Measurements from ENCODE around the gene ALKBH2. TPM values are rescaled to one million over a fixed set of nuclear protein-coding genes. Genes with fewer than 3 reads are reported as not detected.

The ALKBH2 gene
- total RNA-seq, 6 donors from 2014 or later: 1.9 to 16.4 (median 12.4) TPM

DNA sequence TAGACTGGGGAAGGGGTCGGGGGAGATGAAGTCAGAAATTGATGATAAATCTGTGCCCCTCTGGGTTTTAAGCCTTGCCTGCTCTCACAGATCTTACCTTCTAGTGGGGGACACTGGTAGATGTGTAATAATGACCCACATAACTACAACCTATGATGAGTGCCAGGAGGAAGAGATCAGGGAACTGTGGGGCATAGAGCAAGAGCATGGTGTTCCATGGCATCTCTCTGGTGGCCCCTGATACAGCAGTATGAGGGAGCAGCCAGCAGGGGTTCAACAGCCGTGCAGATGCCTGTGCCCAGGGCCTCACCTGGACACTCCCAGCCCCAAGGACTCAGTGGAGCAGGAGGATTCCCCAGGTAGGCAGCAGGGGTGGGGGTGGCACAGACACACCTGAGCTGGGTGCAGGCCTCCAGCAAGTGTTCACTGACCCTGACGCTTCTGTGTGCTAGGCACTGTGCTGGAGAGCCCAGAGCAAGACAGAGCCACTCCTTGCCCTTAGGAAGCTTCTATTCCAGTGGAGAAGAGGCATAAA lies 28.1 kb upstream of the ALKBH2 start:
- Histone ChIP-seq H3K9me3 (no peaks in the 10 kb centered on the region), H3K36me3 (no peaks in the 10 kb centered on the region), H3K27me3 (no peaks in the 10 kb centered on the region), H3K4me3 (no peak overlapping the region), H3K4me1 (peaks cover 3 to 16% (median 11%) of the 10 kb centered on the region in 4 donors), H3K27ac (no peak overlapping the region)
- DNase-seq (no peak), ATAC-seq (ENCODE audit: low FRiP score in 2 of 2) (peak in 1 of 2 donors; percentile 30)
- 97 to 100% methylated on average over 1 to 3 of the region's 3 CpGs for WGBS, 2 donors
- TF ChIP-seq POLR2A (IDR thresholded peaks at IDR 0.05): no peak
- no peak for TF ChIP-seq EP300 (IDR thresholded peaks at IDR 0.05)
- no peak for TF ChIP-seq POLR2AphosphoS5 (IDR thresholded peaks at IDR 0.05)
- TF ChIP-seq CTCF (IDR thresholded peaks at IDR 0.05): no peak

- ATAC-seq (ENCODE audit: low FRiP score in 2 of 2) (no peak), DNase-seq (peak in 1 of 2 donors; percentile 53)
- Histone ChIP-seq H3K36me3 (no peaks in the 10 kb centered on the region), H3K4me3 (no peak overlapping the region), H3K27me3 (no peaks in the 10 kb centered on the region), H3K27ac (no peak overlapping the region), H3K4me1 (peaks cover 10 to 23% (median 18%) of the 10 kb centered on the region in 4 donors), H3K9me3 (no peaks in the 10 kb centered on the region)
- WGBS, 2 donors: 69 to 88% methylated on average over 4 of the region's 4 CpGs
- TF ChIP-seq EP300 (IDR thresholded peaks at IDR 0.05): no peak
- TF ChIP-seq POLR2A (IDR thresholded peaks at IDR 0.05): no peak
- no peak for TF ChIP-seq POLR2AphosphoS5 (IDR thresholded peaks at IDR 0.05)
- no peak for TF ChIP-seq CTCF (IDR thresholded peaks at IDR 0.05)
Measured at GRCh38 chr12:109120557-109120956, 27.3 kb upstream of the ALKBH2 start.

DNA sequence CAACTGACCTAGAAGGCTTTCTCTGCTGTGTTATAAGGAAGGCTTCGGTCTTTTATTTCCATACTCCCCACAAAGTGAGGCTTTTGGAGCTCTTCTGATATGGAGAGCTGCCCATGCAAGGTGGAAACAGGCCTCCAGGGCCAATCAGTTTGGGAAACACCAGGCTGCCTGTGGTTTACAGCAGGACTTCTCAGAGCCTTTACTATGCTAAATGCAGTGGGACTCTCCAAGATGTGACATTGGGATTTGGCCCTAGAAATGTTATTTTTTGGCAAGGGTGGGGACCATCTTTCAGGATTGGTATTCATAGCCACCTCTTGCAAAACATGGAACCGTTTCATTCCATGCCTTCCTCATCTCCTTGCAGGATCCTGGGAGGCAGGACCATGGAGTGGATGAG lies 26.8 kb upstream of the ALKBH2 start:
- H3K4me3 ChIP-seq: no peak overlapping the region
- no peaks in the 10 kb centered on the region for H3K27me3 ChIP-seq
- no peaks in the 10 kb centered on the region for H3K9me3 ChIP-seq
- no peaks in the 10 kb centered on the region for H3K36me3 ChIP-seq
- 71 to 82% methylated on average over 2 of the region's 2 CpGs for WGBS, 2 donors
- peaks cover 14 to 27% (median 21%) of the 10 kb centered on the region in 4 donors for H3K4me1 ChIP-seq
- DNase-seq: no peak
- ATAC-seq (ENCODE audit: low FRiP score in 2 of 2): no peak
- TF ChIP-seq POLR2AphosphoS5 (IDR thresholded peaks at IDR 0.05) (no peak), CTCF (IDR thresholded peaks at IDR 0.05) (no peak), POLR2A (IDR thresholded peaks at IDR 0.05) (no peak), EP300 (IDR thresholded peaks at IDR 0.05) (no peak)
- peak overlapping the region in 1 of 4 donors; percentile 65 for H3K27ac ChIP-seq

GRCh38 chr12:109116611-109116949 lies 23.3 kb upstream of the ALKBH2 start:
- no peak for DNase-seq
- Histone ChIP-seq H3K27ac (peak overlapping the region; percentile 47 to 73 (median 67)), H3K9me3 (no peaks in the 10 kb centered on the region), H3K36me3 (no peaks in the 10 kb centered on the region), H3K27me3 (no peaks in the 10 kb centered on the region), H3K4me3 (no peak overlapping the region), H3K4me1 (peaks cover 30 to 39% (median 33%) of the 10 kb centered on the region in 4 donors)
- WGBS, 2 donors: 81 to 86% methylated on average over 12 of the region's 12 CpGs
- ATAC-seq (ENCODE audit: low FRiP score in 2 of 2): no peak
- TF ChIP-seq POLR2A (IDR thresholded peaks at IDR 0.05) (no peak), EP300 (IDR thresholded peaks at IDR 0.05) (no peak), CTCF (IDR thresholded peaks at IDR 0.05) (no peak), POLR2AphosphoS5 (IDR thresholded peaks at IDR 0.05) (no peak)

All from upper lobe of left lung (tissue), 6 donors.